Esophagus muscularis mucosa (tissue), 4 donors: ENCODE results near the gene IPCEF1.

Source experiments
- CTCF ChIP-seq, 3 experiments: fragments of 200-600 bp in 2 of 3; fragments of 450-650 bp in 1 of 3; sonication (generic) in 2 of 3; IDR thresholded peaks; one replicate each; pipeline ENCODE4 v1.5.1; 2017 to 2019; ENCODE audit warnings: antibody characterized with exemption in 3 of 3, mild to moderate bottlenecking in 2 of 3, moderate library complexity in 1 of 3
- EP300 ChIP-seq: sonication (generic); formaldehyde crosslinking; IDR thresholded peaks from one replicate; pipeline ENCODE4 v1.6.1; 2017; ENCODE audit warnings: antibody characterized with exemption
- POLR2A ChIP-seq: fragments of 450-650 bp; IDR thresholded peaks from one replicate; pipeline ENCODE4 v1.6.1; 2017; ENCODE audit warnings: antibody characterized with exemption, moderate library complexity, mild to moderate bottlenecking, low read depth
- POLR2AphosphoS5 ChIP-seq, 2 donors: sonication (generic); formaldehyde crosslinking; IDR thresholded peaks; one replicate each; pipeline ENCODE4 v1.6.1; 2017; ENCODE audit warnings: antibody characterized with exemption in 2 of 2

- no peak for TF ChIP-seq CTCF (IDR thresholded peaks at IDR 0.05)
- TF ChIP-seq EP300 = no peak
- TF ChIP-seq POLR2A = no peak
- TF ChIP-seq POLR2AphosphoS5 (IDR thresholded peaks at IDR 0.05) = no peak
These were observed 109.3 kb downstream of the IPCEF1 start for GRCh38 chr6:154247119-154247861.
